Stomach (tissue), 9 donors: ENCODE data around the gene UBE2C. TPM values are rescaled to one million over a fixed set of nuclear protein-coding genes. Genes with fewer than 3 reads are reported as not detected.
A peak's percentile ranks its signal among the peaks of the same experiment; 100 is the strongest.

ENCODE experiments used
- DNase-seq, 2 donors: peaks; one replicate each; pipeline versions ENCODE4 v3.0.0 to v3.0.0-alpha.2; 2013 to 2019
- H3K27ac ChIP-seq, 5 donors: fragments of 200-600 bp in 4 of 5; sonication (generic) in 4 of 5; one replicate each; pipeline ENCODE4 v1.5.1; 2013 to 2019; ENCODE audit warnings: mild to moderate bottlenecking in 1 of 5, moderate library complexity in 1 of 5
- H3K27me3 ChIP-seq, 3 donors: fragments of 200-600 bp; sonication (generic); one replicate each; pipeline ENCODE4 v1.5.1; 2017 to 2019; ENCODE audit warnings: mixed run types in 1 of 3
- H3K36me3 ChIP-seq, 4 donors: fragments of 200-600 bp; sonication (generic); 1 replicate in 3 of 4; 2 replicates in 1 of 4; pipeline ENCODE4 v1.5.1; 2016 to 2019
- H3K4me1 ChIP-seq, 4 donors: fragments of 200-600 bp; sonication (generic); one replicate each; pipeline ENCODE4 v1.5.1; 2016 to 2019
- H3K4me3 ChIP-seq, 4 donors: fragments of 200-600 bp; sonication (generic) in 3 of 4; one replicate each; pipeline ENCODE4 v1.5.1; 2016 to 2019; ENCODE audit warnings: mild to moderate bottlenecking in 1 of 4
- H3K9me3 ChIP-seq, 4 donors: fragments of 200-600 bp; sonication (generic); one replicate each; pipeline ENCODE4 v1.5.1; 2016 to 2019
- EP300 ChIP-seq: sonication (generic); formaldehyde crosslinking; IDR thresholded peaks from one replicate; pipeline ENCODE4 v1.6.1; 2017; ENCODE audit warnings: antibody characterized with exemption
- POLR2A ChIP-seq, 4 donors: fragments of 450-650 bp; IDR thresholded peaks; one replicate each; pipeline ENCODE4 v1.6.1; 2016; ENCODE audit warnings: antibody characterized with exemption in 4 of 4, control low read depth in 2 of 4, mild to moderate bottlenecking in 1 of 4, moderate library complexity in 1 of 4
- POLR2AphosphoS5 ChIP-seq, 3 donors: sonication (generic); formaldehyde crosslinking; IDR thresholded peaks; one replicate each; pipeline ENCODE4 v1.6.1; 2016; ENCODE audit warnings: antibody characterized with exemption in 3 of 3
- WGBS, 5 donors: extraction: QIAGEN DNeasy Blood & Tissue Kit in 3 of 5; methylation state at CpG; one replicate each; pipeline versions ENCODE4 v1.1.5 to v1.1.7; 2013 to 2018; 5-methylcytosine and 5-hydroxymethylcytosine counted together
- intact Hi-C: fragments of 100-400 bp; cut with DNase I; formaldehyde crosslinking; loops from one replicate; pipeline ENCODE4 v1.15.1; 2023; ENCODE audit warnings: low total_unique reads
- polyA plus RNA-seq, 3 donors: library from polyadenylated mRNA; stranded (reverse); fragments of 200-250 nt; gene quantifications; one replicate each; pipeline ENCODE4 v1.2.3, GENCODE V29; 2013
- total RNA-seq, 5 donors: library from RNA; depleted of rRNA; stranded (reverse); fragments of >200 nt; gene quantifications; one replicate each; pipeline versions ENCODE4 v1.1.0 to v1.2.3, GENCODE V29; 2014 to 2016
- TF ChIP-seq, protein P1 (sequence below), 7 experiments: fragments of 450-650 bp in 4 of 7; fragments of 200-600 bp in 3 of 7; sonication (generic) in 3 of 7; IDR thresholded peaks; one replicate each; pipeline ENCODE4 v1.5.1; 2016 to 2019; ENCODE audit warnings: antibody characterized with exemption in 7 of 7, control low read depth in 2 of 7, mild to moderate bottlenecking in 1 of 7
- donor health status: healthy with polysubstance abuse.
- donor health status: Bipolar disorder and iron deficiency.
- donor health status: healthy.

UBE2C gene
- total and polyA plus RNA-seq, 8 donors: 10.5 to 72.2 (median 14.6) TPM; not detected in 1

DNA sequence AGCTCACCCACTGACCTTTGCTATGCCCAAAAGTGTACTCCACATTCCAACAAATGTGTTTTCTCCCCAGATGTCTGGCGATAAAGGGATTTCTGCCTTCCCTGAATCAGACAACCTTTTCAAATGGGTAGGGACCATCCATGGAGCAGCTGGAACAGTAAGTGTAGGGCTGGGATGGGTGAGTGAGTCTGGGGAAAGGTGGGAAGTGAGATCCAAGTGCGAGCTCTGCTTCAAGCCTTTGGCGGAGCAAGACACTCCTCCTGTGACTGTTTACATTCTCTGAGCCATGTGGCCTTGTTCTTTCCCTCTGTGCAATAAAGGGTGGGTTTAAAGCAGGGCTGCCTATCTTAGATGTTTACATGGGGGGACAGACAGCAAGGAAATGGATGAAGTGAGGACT is 1.9 kb downstream of the UBE2C start:
- DNase-seq: no peak
- no peaks in the 10 kb centered on the region for H3K9me3 ChIP-seq
- intact Hi-C loops: loop anchor here (10.0 kb wide), 1 partner anchor 150 kb away; no protein-coding TSS in a partner anchor
- H3K4me3 ChIP-seq: no peak overlapping the region
- no peak overlapping the region for H3K27ac ChIP-seq
- H3K36me3 ChIP-seq: peaks cover 19 to 24% (median 23%) of the 10 kb centered on the region in 4 donors
- H3K4me1 ChIP-seq: peaks cover 6 to 38% (median 15%) of the 10 kb centered on the region in 4 donors
- no peak for TF ChIP-seq POLR2A (IDR thresholded peaks at IDR 0.05)
- TF ChIP-seq EP300: no peak
- TF ChIP-seq, protein P1, sequence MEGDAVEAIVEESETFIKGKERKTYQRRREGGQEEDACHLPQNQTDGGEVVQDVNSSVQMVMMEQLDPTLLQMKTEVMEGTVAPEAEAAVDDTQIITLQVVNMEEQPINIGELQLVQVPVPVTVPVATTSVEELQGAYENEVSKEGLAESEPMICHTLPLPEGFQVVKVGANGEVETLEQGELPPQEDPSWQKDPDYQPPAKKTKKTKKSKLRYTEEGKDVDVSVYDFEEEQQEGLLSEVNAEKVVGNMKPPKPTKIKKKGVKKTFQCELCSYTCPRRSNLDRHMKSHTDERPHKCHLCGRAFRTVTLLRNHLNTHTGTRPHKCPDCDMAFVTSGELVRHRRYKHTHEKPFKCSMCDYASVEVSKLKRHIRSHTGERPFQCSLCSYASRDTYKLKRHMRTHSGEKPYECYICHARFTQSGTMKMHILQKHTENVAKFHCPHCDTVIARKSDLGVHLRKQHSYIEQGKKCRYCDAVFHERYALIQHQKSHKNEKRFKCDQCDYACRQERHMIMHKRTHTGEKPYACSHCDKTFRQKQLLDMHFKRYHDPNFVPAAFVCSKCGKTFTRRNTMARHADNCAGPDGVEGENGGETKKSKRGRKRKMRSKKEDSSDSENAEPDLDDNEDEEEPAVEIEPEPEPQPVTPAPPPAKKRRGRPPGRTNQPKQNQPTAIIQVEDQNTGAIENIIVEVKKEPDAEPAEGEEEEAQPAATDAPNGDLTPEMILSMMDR (IDR thresholded peaks at IDR 0.05): no peak
- no peak for TF ChIP-seq POLR2AphosphoS5 (IDR thresholded peaks at IDR 0.05)
- no peaks in the 10 kb centered on the region for H3K27me3 ChIP-seq
- WGBS, 5 donors: 77 to 82% (median 78%) methylated on average over 3 of the region's 3 CpGs

DNA sequence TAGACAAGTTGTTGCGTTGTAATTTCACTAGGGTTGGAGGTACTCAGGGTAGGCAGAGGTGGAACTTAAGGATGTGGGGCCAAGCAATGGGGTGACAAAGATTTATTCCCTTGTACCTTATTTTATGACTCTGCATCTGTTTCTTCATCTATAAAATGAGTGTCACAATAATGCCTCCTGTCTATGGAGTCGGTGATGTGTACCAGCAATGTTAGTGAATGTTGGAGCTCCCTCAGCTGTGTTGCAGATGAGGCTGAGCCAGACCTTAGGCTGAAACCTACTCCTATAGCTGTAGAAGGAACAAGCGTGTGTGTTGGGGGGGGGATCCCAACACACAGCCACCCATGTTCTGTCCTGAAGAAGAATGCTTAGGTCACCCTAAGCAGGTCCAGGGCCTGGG is 4.5 kb downstream of the UBE2C start:
- H3K4me1 ChIP-seq: peaks cover 6 to 30% (median 11%) of the 10 kb centered on the region in 4 donors
- H3K9me3 ChIP-seq: no peaks in the 10 kb centered on the region
- no peaks in the 10 kb centered on the region for H3K36me3 ChIP-seq
- DNase-seq: no peak
- no peak for TF ChIP-seq POLR2AphosphoS5 (IDR thresholded peaks at IDR 0.05)
- no peak for TF ChIP-seq POLR2A (IDR thresholded peaks at IDR 0.05)
- no peak for TF ChIP-seq EP300
- TF ChIP-seq, protein P1 (IDR thresholded peaks at IDR 0.05): no peak
- H3K27me3 ChIP-seq: peaks cover 0 to 8% (median 0%) of the 10 kb centered on the region in 3 donors
- H3K27ac ChIP-seq: no peak overlapping the region
- no peak overlapping the region for H3K4me3 ChIP-seq
- intact Hi-C loops: loop anchor here (10.0 kb wide), 1 partner anchor 148 kb away; no protein-coding TSS in a partner anchor
- WGBS, 5 donors: 81 to 97% (median 89%) methylated on average over 3 of the region's 3 CpGs

DNA sequence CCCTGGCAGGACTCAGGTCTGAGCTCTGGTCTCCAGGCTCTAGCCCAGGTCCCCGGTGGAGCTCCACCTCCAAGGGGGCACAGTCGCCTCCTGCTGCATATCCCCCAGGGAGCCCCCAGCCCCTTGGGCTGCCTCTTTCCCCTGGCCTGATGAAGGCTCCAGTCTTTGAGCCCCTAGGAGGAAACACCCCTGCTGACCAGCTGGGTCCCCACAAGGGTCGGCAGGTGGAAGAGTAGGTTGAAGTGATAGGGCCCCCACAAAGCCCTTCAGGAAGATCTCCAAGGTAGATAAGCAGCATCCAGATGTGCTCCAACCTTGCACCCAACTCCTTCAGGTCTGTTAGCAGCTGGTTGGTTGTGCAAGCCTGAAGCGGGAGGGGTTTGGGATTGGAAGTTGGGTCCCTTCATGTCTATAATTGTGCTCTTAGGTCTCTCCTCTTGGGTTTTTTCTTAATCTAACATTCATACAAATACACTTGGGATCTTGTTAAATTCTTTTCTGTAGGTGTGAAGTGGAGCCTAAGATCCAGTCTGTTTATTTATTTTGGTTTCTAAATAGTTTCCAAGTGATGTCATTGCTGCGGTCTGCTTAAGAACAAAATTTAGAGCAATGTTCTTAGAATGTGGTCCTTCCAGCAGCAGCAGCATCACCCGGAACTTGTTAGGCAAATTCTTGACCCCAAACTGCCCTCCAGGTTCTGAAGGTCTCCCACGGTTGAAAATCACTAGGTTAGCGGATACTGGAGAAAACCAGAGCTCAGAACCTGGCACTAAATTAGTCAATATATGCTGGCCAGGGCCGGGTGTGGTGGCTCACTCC is 5.1 kb downstream of the UBE2C start:
- Histone ChIP-seq H3K27ac (peak overlapping the region in 1 of 5 donors; percentile 43), H3K27me3 (peaks cover 0 to 14% (median 4%) of the 10 kb centered on the region in 3 donors), H3K4me3 (no peak overlapping the region), H3K9me3 (no peaks in the 10 kb centered on the region), H3K4me1 (peaks cover 5 to 31% (median 12%) of the 10 kb centered on the region in 4 donors), H3K36me3 (no peaks in the 10 kb centered on the region)
- intact Hi-C loops: loop anchor here (10.0 kb wide), 1 partner anchor 147 kb away; no protein-coding TSS in a partner anchor
- no peak for DNase-seq
- WGBS, 5 donors: 47 to 67% (median 60%) methylated on average over 7 to 9 of the region's 9 CpGs
- TF ChIP-seq, protein P1 (IDR thresholded peaks at IDR 0.05): no peak
- no peak for TF ChIP-seq EP300
- TF ChIP-seq POLR2A (IDR thresholded peaks at IDR 0.05): no peak
- no peak for TF ChIP-seq POLR2AphosphoS5 (IDR thresholded peaks at IDR 0.05)

DNA sequence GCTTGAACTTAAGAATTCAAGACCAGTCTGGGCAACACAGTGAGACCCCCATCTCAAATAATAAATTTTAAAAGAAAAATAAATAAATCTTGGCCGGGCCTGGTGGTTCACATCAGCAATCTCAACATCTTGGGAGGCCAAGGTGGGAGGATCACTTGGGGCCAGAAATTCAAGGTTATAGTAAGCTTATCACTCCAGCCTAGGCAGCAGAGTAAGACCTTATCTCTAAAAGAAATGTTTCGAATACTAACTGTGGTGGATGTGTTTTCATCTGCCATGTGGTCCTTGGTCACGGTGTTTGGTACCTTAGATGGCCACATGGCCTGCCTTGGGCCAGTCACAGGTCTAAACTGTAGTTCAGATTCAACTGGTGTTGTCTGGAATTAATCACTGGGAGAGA is 5.8 kb downstream of the UBE2C start:
- H3K27ac ChIP-seq: peak overlapping the region in 1 of 5 donors; percentile 43
- 53 to 70% (median 66%) methylated on average over 3 of the region's 3 CpGs for WGBS, 5 donors
- no peak overlapping the region for H3K4me3 ChIP-seq
- peaks cover 7 to 31% (median 12%) of the 10 kb centered on the region in 4 donors for H3K4me1 ChIP-seq
- no peak for DNase-seq
- no peaks in the 10 kb centered on the region for H3K36me3 ChIP-seq
- peaks cover 0 to 21% (median 11%) of the 10 kb centered on the region in 3 donors for H3K27me3 ChIP-seq
- H3K9me3 ChIP-seq: no peaks in the 10 kb centered on the region
- intact Hi-C loops: loop anchor here (10.0 kb wide), 1 partner anchor 147 kb away; no protein-coding TSS in a partner anchor
- TF ChIP-seq POLR2AphosphoS5 (IDR thresholded peaks at IDR 0.05): no peak
- TF ChIP-seq EP300: no peak
- no peak for TF ChIP-seq POLR2A (IDR thresholded peaks at IDR 0.05)
- TF ChIP-seq, protein P1 (IDR thresholded peaks at IDR 0.05): no peak
